ENCODE results near the gene SMYD3. TPM values are rescaled to one million over a fixed set of nuclear protein-coding genes. Genes with fewer than 3 reads are reported as not detected.
A peak's percentile ranks its signal among the peaks of the same experiment; 100 is the strongest.

SMYD3 gene
- total and polyA plus RNA-seq, 8 donors = 20.4 to 35.1 (median 24.3) TPM

- Histone ChIP-seq H3K27ac (peak overlapping the region; percentile 20 to 39), H3K27me3 (no peaks in the 10 kb centered on the region), H3K36me3 (peaks cover 0 to 11% of the 10 kb centered on the region in 2 donors), H3K4me1 (no peaks in the 10 kb centered on the region), H3K4me3 (no peak overlapping the region), H3K9me3 (peaks cover 0 to 28% of the 10 kb centered on the region in 2 donors)
- ATAC-seq = peak; percentile 91
- no peak for TF ChIP-seq CTCF (IDR thresholded peaks at IDR 0.05)
- intact Hi-C loops (cut with DNase I) = no loop called here
- DNase-seq = peak in 1 of 4 donors; percentile 38
Measured at GRCh38 chr1:246534114-246534513, 27.0 kb upstream of the SMYD3 start.

- intact Hi-C loops (cut with DNase I) = no loop called here
- Histone ChIP-seq H3K36me3 (peaks cover 0 to 4% of the 10 kb centered on the region in 2 donors), H3K9me3 (peaks cover 0 to 28% of the 10 kb centered on the region in 2 donors), H3K4me3 (no peak overlapping the region), H3K4me1 (no peaks in the 10 kb centered on the region), H3K27ac (no peak overlapping the region), H3K27me3 (no peaks in the 10 kb centered on the region)
- ATAC-seq (peak; percentile 51), DNase-seq (no peak)
- no peak for TF ChIP-seq CTCF (IDR thresholded peaks at IDR 0.05)
Measured at GRCh38 chr1:246533371-246533905, 26.4 kb upstream of the SMYD3 start.

- no peak for TF ChIP-seq CTCF (IDR thresholded peaks at IDR 0.05)
- H3K4me3 ChIP-seq = no peak overlapping the region
- intact Hi-C loops (cut with DNase I) = no loop called here
- H3K27ac ChIP-seq = no peak overlapping the region
- H3K27me3 ChIP-seq = no peaks in the 10 kb centered on the region
- ATAC-seq = no peak
- peaks cover 0 to 28% of the 10 kb centered on the region in 2 donors for H3K9me3 ChIP-seq
- no peaks in the 10 kb centered on the region for H3K4me1 ChIP-seq
- no peak for DNase-seq
- H3K36me3 ChIP-seq = no peaks in the 10 kb centered on the region
Measured at GRCh38 chr1:246532519-246532918, 25.4 kb upstream of the SMYD3 start.

GRCh38 chr1:246530482-246530881 is 23.4 kb upstream of the SMYD3 start:
- H3K4me3 ChIP-seq = no peak overlapping the region
- TF ChIP-seq CTCF (IDR thresholded peaks at IDR 0.05) = no peak
- no peaks in the 10 kb centered on the region for H3K27me3 ChIP-seq
- H3K36me3 ChIP-seq = no peaks in the 10 kb centered on the region
- ATAC-seq (no peak), DNase-seq (no peak)
- peaks cover 0 to 28% of the 10 kb centered on the region in 2 donors for H3K9me3 ChIP-seq
- no peak overlapping the region for H3K27ac ChIP-seq
- intact Hi-C loops (cut with DNase I) = no loop called here
- no peaks in the 10 kb centered on the region for H3K4me1 ChIP-seq

GRCh38 chr1:246528933-246529731 is 22.1 kb upstream of the SMYD3 start:
- DNase-seq = no peak
- Histone ChIP-seq H3K9me3 (peaks cover 0 to 28% of the 10 kb centered on the region in 2 donors), H3K36me3 (no peaks in the 10 kb centered on the region), H3K27me3 (no peaks in the 10 kb centered on the region), H3K4me3 (no peak overlapping the region), H3K27ac (no peak overlapping the region), H3K4me1 (no peaks in the 10 kb centered on the region)
- ATAC-seq = no peak
- TF ChIP-seq CTCF (IDR thresholded peaks at IDR 0.05) = no peak
- intact Hi-C loops (cut with DNase I) = no loop called here
